ENCODE results near the gene MEF2D. TPM values are rescaled to one million over a fixed set of nuclear protein-coding genes. Genes with fewer than 3 reads are reported as not detected.

The MEF2D gene
- total RNA-seq, 1 experiment from 2014 or later = 17.3 TPM

DNA sequence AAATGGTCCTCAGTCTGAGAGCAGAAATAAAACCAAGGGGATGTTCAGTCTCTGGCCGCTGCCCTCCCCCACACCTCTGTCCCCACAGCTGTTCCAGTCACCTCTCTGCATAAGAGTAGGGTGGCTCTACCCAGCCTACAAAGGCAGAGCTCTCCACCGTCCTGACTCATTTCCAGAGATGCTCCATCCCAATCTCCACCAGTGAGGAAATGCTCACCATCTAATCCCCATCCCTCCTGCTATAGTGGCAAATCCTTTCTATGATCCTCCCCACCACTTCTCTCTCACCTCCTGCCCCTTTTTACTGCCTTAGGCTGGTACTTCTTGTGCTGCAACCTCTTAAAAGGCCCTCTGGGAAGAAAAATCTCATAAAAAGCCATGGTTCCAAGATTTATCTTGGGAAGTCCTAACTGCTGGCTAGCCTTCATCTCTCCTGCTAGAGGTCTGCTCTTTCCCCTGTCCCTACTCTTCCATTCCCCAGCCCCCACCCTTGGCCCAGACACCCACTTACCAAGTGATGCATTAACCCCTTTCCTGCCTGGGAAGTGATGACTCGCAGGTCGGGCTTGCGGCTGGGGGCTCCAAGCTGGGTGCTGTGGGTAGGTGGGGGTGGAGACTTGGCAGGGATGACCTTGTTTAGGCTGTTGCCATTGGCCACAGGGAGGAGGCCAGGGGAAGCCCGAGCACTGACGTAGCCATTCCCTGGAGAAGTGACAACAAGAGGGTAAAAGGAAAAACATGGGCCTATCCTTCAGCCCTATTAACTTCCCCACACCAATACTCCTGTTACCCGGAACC is 23.9 kb downstream of the MEF2D start:
- DNase-seq (peak; percentile 76), ATAC-seq (peak; percentile 58)
- H3K4me3 ChIP-seq (ENCODE audit: low read length) = no peak overlapping the region
- peak overlapping the region; percentile 17; the same call in 1 of the 2 replicates for H3K27ac ChIP-seq (ENCODE audit: low read length)
- no peaks in the 10 kb centered on the region for H3K27me3 ChIP-seq (ENCODE audit: low read length)
- H3K36me3 ChIP-seq (ENCODE audit: low read depth, low read length) = peaks cover 72% of the 10 kb centered on the region
- no peaks in the 10 kb centered on the region for H3K9me3 ChIP-seq (ENCODE audit: low read length)
- no peaks in the 10 kb centered on the region for H3K79me2 ChIP-seq (ENCODE audit: low read length)
- no peaks in the 10 kb centered on the region for H3K9me2 ChIP-seq (replicated peaks; ENCODE audit: low read length)
- no peak for TF ChIP-seq EZH2phosphoT487 (IDR thresholded peaks at IDR 0.05; ENCODE audit: borderline replicate concordance, low read length)
- no peak for TF ChIP-seq CTCF (conservative IDR thresholded peaks at IDR 0.05; ENCODE audit: low read depth, low read length)
- TF ChIP-seq EZH2 (IDR thresholded peaks at IDR 0.05; ENCODE audit: low read length, unreplicated experiment) = no peak
- H3K9ac ChIP-seq (ENCODE audit: low read length) = no peak overlapping the region
- H3F3A ChIP-seq (ENCODE audit: low read length, unreplicated experiment) = peaks cover 5% of the 10 kb centered on the region
- peaks cover 4% of the 10 kb centered on the region; the same call in 1 of the 2 replicates for H4K20me1 ChIP-seq (ENCODE audit: low read length)
- peaks cover 29% of the 10 kb centered on the region for H3K4me1 ChIP-seq (ENCODE audit: insufficient read depth, low read length)
- intact Hi-C loops (cut with micrococcal nuclease) = no loop called here
- no peak overlapping the region for H2AFZ ChIP-seq (ENCODE audit: low read length)
- POLR2A ChIA-PET (ENCODE audit: unreplicated experiment) = interaction anchor here (0.6 kb wide), 2 partner anchors 19 to 24 kb away, joined by 5 to 7 read pairs; partner anchors contain the start of gene MEF2D
- H3K4me2 ChIP-seq (ENCODE audit: low read length) = peak overlapping the region; percentile 38; the same call in 1 of the 2 replicates
- CTCF ChIA-PET = no interaction called here
- no TSS peak for BruUV-seq (replicated peaks)

- H3K4me1 ChIP-seq (ENCODE audit: insufficient read depth, low read length) = peaks cover 36% of the 10 kb centered on the region
- ATAC-seq (no peak), DNase-seq (no peak)
- no peak overlapping the region for H3K4me2 ChIP-seq (ENCODE audit: low read length)
- intact Hi-C loops (cut with micrococcal nuclease) = no loop called here
- peaks cover 5% of the 10 kb centered on the region for H3F3A ChIP-seq (ENCODE audit: low read length, unreplicated experiment)
- H3K36me3 ChIP-seq (ENCODE audit: low read depth, low read length) = peaks cover 64% of the 10 kb centered on the region
- CTCF ChIA-PET = no interaction called here
- H2AFZ ChIP-seq (ENCODE audit: low read length) = no peak overlapping the region
- no peaks in the 10 kb centered on the region for H3K27me3 ChIP-seq (ENCODE audit: low read length)
- H3K9me3 ChIP-seq (ENCODE audit: low read length) = no peaks in the 10 kb centered on the region
- H4K20me1 ChIP-seq (ENCODE audit: low read length) = peaks cover 4% of the 10 kb centered on the region; the same call in 1 of the 2 replicates
- H3K27ac ChIP-seq (ENCODE audit: low read length) = no peak overlapping the region
- no peak overlapping the region for H3K9ac ChIP-seq (ENCODE audit: low read length)
- TF ChIP-seq EZH2phosphoT487 (IDR thresholded peaks at IDR 0.05; ENCODE audit: borderline replicate concordance, low read length) = no peak
- POLR2A ChIA-PET (ENCODE audit: unreplicated experiment) = interaction anchor here (0.6 kb wide), 1 partner anchor 19 kb away, joined by 5 read pairs; no protein-coding TSS in a partner anchor
- H3K9me2 ChIP-seq (replicated peaks; ENCODE audit: low read length) = no peaks in the 10 kb centered on the region
- H3K4me3 ChIP-seq (ENCODE audit: low read length) = no peak overlapping the region
- no TSS peak for BruUV-seq (replicated peaks)
- no peaks in the 10 kb centered on the region for H3K79me2 ChIP-seq (ENCODE audit: low read length)
Observed at GRCh38 chr1:156475568-156476500, 24.7 kb downstream of the MEF2D start.

DNA sequence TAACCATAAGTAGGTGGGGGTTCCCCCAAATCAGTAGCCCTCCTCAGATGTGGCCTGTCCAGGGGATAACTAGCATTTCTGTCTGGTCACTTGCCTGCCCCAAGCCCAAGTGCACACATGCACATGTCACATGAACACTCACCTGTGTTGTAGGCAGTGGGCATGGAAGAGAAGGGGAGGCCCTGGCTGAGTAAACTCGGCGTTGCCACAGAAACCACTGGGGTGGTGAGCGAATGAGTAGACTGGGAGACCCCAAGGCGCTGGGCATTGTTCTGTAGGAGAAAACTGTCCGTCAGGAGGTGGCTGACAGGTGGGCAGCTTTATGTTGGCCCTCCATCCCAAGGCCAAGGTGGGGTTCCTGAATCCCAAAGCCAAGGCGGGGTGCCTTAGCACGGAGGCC is 25.6 kb downstream of the MEF2D start:
- Histone ChIP-seq H3K27ac (ENCODE audit: low read length) (no peak overlapping the region), H3K4me2 (ENCODE audit: low read length) (no peak overlapping the region), H3K9me3 (ENCODE audit: low read length) (no peaks in the 10 kb centered on the region), H3K79me2 (ENCODE audit: low read length) (no peaks in the 10 kb centered on the region), H3F3A (ENCODE audit: low read length, unreplicated experiment) (peaks cover 5% of the 10 kb centered on the region), H3K9ac (ENCODE audit: low read length) (no peak overlapping the region), H3K4me3 (ENCODE audit: low read length) (no peak overlapping the region), H4K20me1 (ENCODE audit: low read length) (peaks cover 4% of the 10 kb centered on the region; the same call in 1 of the 2 replicates), H3K9me2 (replicated peaks; ENCODE audit: low read length) (no peaks in the 10 kb centered on the region), H3K27me3 (ENCODE audit: low read length) (no peaks in the 10 kb centered on the region), H2AFZ (ENCODE audit: low read length) (no peak overlapping the region), H3K4me1 (ENCODE audit: insufficient read depth, low read length) (peaks cover 36% of the 10 kb centered on the region), H3K36me3 (ENCODE audit: low read depth, low read length) (peaks cover 57% of the 10 kb centered on the region)
- no TSS peak for BruUV-seq (replicated peaks)
- ATAC-seq = no peak
- no peak for TF ChIP-seq CTCF (conservative IDR thresholded peaks at IDR 0.05; ENCODE audit: low read depth, low read length)
- TF ChIP-seq EZH2phosphoT487 (IDR thresholded peaks at IDR 0.05; ENCODE audit: borderline replicate concordance, low read length) = no peak
- TF ChIP-seq EZH2 (IDR thresholded peaks at IDR 0.05; ENCODE audit: low read length, unreplicated experiment) = no peak
- intact Hi-C loops (cut with micrococcal nuclease) = no loop called here
- ChIA-PET CTCF (no interaction called here), POLR2A (ENCODE audit: unreplicated experiment) (no interaction called here)
- no peak for DNase-seq
